Omental fat pad (tissue), 4 donors: ENCODE results near the gene SS18L1. TPM values are rescaled to one million over a fixed set of nuclear protein-coding genes. Genes with fewer than 3 reads are reported as not detected.

Experiments
- ATAC-seq: fragments of 150-250 bp; one replicate; pipeline ENCODE4 v1.9.1; 2016; ENCODE audit warnings: mild to moderate bottlenecking, moderate library complexity; ENCODE audit not compliant: low FRiP score
- DNase-seq: peaks from one replicate; pipeline ENCODE4 v3.0.0-alpha.2; 2019; ENCODE audit warnings: low spot score
- CTCF ChIP-seq, 3 donors: fragments of 450-650 bp; IDR thresholded peaks; one replicate each; pipeline ENCODE4 v1.5.1; 2016 to 2017; ENCODE audit warnings: antibody characterized with exemption in 3 of 3, mild to moderate bottlenecking in 3 of 3, moderate library complexity in 2 of 3
- total RNA-seq, 4 donors: library from RNA; depleted of rRNA; stranded (reverse); fragments of >200 nt; gene quantifications; one replicate each; pipeline ENCODE4 v1.1.0, GENCODE V29; 2016

The SS18L1 gene
- total RNA-seq, 4 donors from 2014 or later = 10.3 to 23.4 (median 12.3) TPM

DNA sequence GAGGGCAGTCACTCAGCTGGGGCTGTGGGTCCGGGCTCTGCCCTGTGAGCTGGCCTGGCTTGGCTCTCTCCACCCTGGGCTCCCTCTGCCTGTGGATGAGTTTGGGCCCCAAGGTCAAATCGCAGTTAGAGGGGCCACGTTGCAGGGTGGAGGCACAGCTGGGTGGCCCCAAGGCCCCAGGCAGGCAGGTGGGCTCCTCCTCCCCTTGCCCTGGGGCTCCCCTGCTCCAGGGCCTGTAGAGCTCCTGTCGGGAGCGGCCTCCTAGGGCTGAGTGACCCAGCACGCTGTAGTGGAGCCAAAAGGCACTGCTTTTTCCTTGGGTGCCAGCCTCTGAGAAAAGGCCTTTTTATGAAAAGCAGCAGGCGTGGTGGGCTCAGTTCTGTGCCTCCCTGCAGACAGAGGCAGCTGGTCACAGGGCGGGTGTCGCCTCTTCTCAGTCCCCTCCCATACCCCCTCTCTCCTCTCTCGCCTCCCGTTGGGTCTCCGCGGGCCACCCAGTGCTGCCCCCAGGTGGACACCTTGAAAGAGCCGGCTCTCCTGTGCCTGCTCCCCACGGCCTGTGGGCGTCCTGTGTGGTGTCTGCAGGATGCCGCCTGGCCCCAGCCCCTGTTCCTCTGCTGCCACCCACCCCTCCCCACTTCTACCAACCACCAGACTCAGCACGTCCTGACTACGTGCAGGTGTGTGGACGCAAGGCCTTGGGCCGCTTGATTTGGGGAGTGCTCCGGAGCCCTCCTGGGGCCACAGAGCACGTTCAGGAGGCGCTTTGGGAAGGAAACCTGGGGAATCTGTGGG lies 13.2 kb downstream of the SS18L1 start:
- no peak for ATAC-seq
- TF ChIP-seq CTCF (IDR thresholded peaks at IDR 0.05) = no peak
- peak; percentile 42 for DNase-seq

- ATAC-seq = no peak
- TF ChIP-seq CTCF (IDR thresholded peaks at IDR 0.05) = no peak
- no peak for DNase-seq
Measured at GRCh38 chr20:62157387-62158087, 14.0 kb downstream of the SS18L1 start.

DNA sequence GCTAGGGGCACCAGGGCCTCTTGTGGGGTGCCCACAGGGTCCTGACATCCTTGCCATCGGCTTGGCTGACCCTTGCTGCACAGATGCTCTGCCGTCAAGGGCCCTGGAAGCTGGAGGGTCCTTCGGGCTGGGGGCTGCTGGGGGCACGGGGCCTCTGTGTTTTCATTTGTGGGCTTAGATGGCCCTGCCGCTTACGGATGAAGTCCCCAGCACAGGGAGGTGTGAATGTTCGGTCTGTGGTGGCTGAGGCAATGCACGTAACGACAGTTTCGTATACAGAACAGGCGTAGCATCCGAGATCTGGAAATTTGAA lies 14.5 kb downstream of the SS18L1 start:
- no peak for DNase-seq
- no peak for ATAC-seq
- no peak for TF ChIP-seq CTCF (IDR thresholded peaks at IDR 0.05)

DNA sequence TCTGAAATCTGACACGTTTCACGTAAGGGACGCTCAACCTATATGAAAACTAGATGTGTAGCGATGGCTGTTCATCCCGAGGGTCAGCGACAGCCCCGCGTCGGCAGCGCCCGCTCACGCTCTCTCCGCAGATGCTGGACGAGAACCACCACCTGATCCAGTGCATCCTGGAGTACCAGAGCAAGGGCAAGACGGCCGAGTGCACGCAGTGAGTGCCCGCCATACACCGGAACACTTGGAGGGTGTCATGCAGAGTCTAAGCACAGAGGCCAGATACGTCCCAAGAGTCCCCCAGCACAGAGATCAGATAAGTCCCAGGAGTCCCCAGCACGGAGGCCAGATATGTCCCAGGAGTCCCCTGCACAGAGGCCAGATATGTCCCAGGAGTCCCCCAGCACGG lies 15.0 kb downstream of the SS18L1 start:
- DNase-seq (no peak), ATAC-seq (no peak)
- no peak for TF ChIP-seq CTCF (IDR thresholded peaks at IDR 0.05)

- no peak for TF ChIP-seq CTCF (IDR thresholded peaks at IDR 0.05)
- DNase-seq (no peak), ATAC-seq (no peak)
Measured at GRCh38 chr20:62159052-62159451, 15.5 kb downstream of the SS18L1 start.

- DNase-seq = no peak
- no peak for ATAC-seq
- no peak for TF ChIP-seq CTCF (IDR thresholded peaks at IDR 0.05)
Measured at GRCh38 chr20:62159839-62160238, 16.3 kb downstream of the SS18L1 start.

DNA sequence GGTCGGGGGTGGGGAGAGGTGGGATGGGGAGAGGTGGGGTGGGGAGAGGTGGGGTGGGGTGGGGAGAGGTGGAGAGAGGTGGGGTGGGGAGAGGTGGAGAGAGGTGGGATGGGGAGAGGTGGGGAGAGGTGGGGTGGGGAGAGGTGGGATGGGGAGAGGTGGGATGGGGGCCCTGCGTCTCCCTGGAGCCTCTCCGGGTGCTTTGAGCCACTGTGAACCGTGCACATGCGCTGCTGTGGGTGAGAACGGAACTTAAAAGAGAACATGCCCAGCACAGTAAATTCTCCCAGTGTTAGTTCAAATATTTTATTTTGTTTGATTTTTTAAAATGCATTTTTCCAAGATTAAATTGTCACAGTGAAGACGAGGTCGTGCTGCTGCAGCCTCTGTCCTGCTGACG lies 16.7 kb downstream of the SS18L1 start:
- no peak for TF ChIP-seq CTCF (IDR thresholded peaks at IDR 0.05)
- DNase-seq = no peak
- no peak for ATAC-seq
